H1 (cell line): ENCODE data around the gene SEC24C. TPM values are rescaled to one million over a fixed set of nuclear protein-coding genes. Genes with fewer than 3 reads are reported as not detected.

Experiments used
- CTCF ChIA-PET: fragments of 300-600 bp; sonication (Branson Sonifier 250); formaldehyde crosslinking; loops from one replicate; lab custom pipeline; 2021; ENCODE audit not compliant: partially characterized antibody; lab: Charles Lee
- POLR2A ChIA-PET: fragments of 300-600 bp; sonication (Branson Sonifier 250); formaldehyde crosslinking; loops from one replicate; lab custom pipeline; 2021; ENCODE audit warnings: inconsistent platforms; ENCODE audit not compliant: partially characterized antibody; lab: Charles Lee
- DNase-seq, 2 experiments: peaks; one replicate each; pipeline versions ENCODE4 v3.0.0 to v3.0.0-alpha.2; 2010 to 2022; ENCODE audit warnings: low spot score in 2 of 2, low read depth in 1 of 2, mixed read lengths in 1 of 2
- FAIRE-seq: peaks from 2 replicates; lab custom pipeline; 2011; peaks lifted over from hg19 to GRCh38; lab: Jason Lieb, UNC
- H2AFZ ChIP-seq: 2 replicates; pipeline ENCODE4 v1.8.1; 2012; ENCODE audit warnings: low read length, inconsistent platforms
- H2AK5ac ChIP-seq: 2 replicates; pipeline ENCODE4 v1.6.1; 2013; ENCODE audit warnings: low read depth, low read length
- H2BK120ac ChIP-seq: replicated peaks from 2 replicates; pipeline ENCODE3; 2013; ENCODE audit warnings: low read depth, low read length, inconsistent platforms
- H2BK12ac ChIP-seq: 2 replicates; pipeline ENCODE4 v1.6.1; 2013; ENCODE audit warnings: low read depth, low read length
- H2BK15ac ChIP-seq: 2 replicates; pipeline ENCODE4 v1.6.1; 2013; ENCODE audit warnings: low read length
- H2BK20ac ChIP-seq: 2 replicates; pipeline ENCODE4 v1.6.1; 2013; ENCODE audit warnings: low read length
- H2BK5ac ChIP-seq: 2 replicates; pipeline ENCODE4 v1.6.1; 2013; ENCODE audit warnings: low read depth, low read length
- H3K14ac ChIP-seq: 2 replicates; pipeline ENCODE4 v1.6.1; 2013; ENCODE audit warnings: inconsistent platforms; ENCODE audit not compliant: insufficient read length
- H3K18ac ChIP-seq: 2 replicates; pipeline ENCODE4 v1.6.1; 2013; ENCODE audit warnings: low read length; ENCODE audit errors: extremely low read depth
- H3K23ac ChIP-seq: 2 replicates; pipeline ENCODE4 v1.6.1; 2013; ENCODE audit warnings: inconsistent platforms; ENCODE audit not compliant: insufficient read length
- H3K23me2 ChIP-seq: 2 replicates; pipeline ENCODE4 v1.6.1; 2013; ENCODE audit warnings: low read depth, low read length
- H3K27ac ChIP-seq: 2 replicates; pipeline ENCODE4 v1.6.1; 2011; ENCODE audit warnings: low read depth, low read length, inconsistent platforms
- H3K27me3 ChIP-seq, 4 experiments: replicated peaks in 1 of 4; 1 replicate in 1 of 4; 2 replicates in 3 of 4; pipeline versions ENCODE4 v1.6.1 to v1.8.1; 2011 to 2013; ENCODE audit warnings: low read length in 3 of 4, mild to moderate bottlenecking in 3 of 4, inconsistent platforms in 2 of 4, mixed read lengths in 2 of 4, moderate library complexity in 1 of 4; ENCODE audit not compliant: control insufficient read depth in 3 of 4, insufficient read depth in 3 of 4; ENCODE audit errors: extremely low read depth in 1 of 4
- H3K36me3 ChIP-seq, 4 experiments: 2 replicates each; pipeline versions ENCODE4 v1.6.1 to v1.8.1; 2011 to 2013; ENCODE audit warnings: mild to moderate bottlenecking in 4 of 4, low read length in 3 of 4, moderate library complexity in 2 of 4, control low read depth in 1 of 4, inconsistent platforms in 1 of 4; ENCODE audit not compliant: insufficient read depth in 4 of 4, control insufficient read depth in 2 of 4
- H3K4ac ChIP-seq: replicated peaks from 2 replicates; pipeline ENCODE3; 2013; ENCODE audit warnings: low read length, low read depth, mixed read lengths, inconsistent platforms; ENCODE audit not compliant: insufficient read length
- H3K4me1 ChIP-seq, 4 experiments: replicated peaks in 1 of 4; 1 replicate in 1 of 4; 2 replicates in 3 of 4; pipeline versions ENCODE4 v1.6.1 to v1.8.1; 2011 to 2013; ENCODE audit warnings: low read length in 3 of 4, inconsistent platforms in 2 of 4, mixed read lengths in 1 of 4; ENCODE audit not compliant: insufficient read depth in 4 of 4, control insufficient read depth in 3 of 4
- H3K4me2 ChIP-seq, 2 experiments: 2 replicates each; pipeline versions ENCODE4 v1.6.1 to v1.8.1; 2011 to 2013; ENCODE audit warnings: low read depth in 2 of 2, low read length in 2 of 2, control low read depth in 1 of 2, inconsistent platforms in 1 of 2, mild to moderate bottlenecking in 1 of 2; ENCODE audit not compliant: insufficient read depth in 1 of 2
- H3K4me3 ChIP-seq, 4 experiments: fragments of 200-600, 300-600 bp in 1 of 4; sonication (generic), shearing (Covaris generic), sonication (Bioruptor Twin) in 1 of 4; 2 replicates each; pipeline versions ENCODE4 v1.5.1 to v1.8.1; 2011 to 2016; ENCODE audit warnings: low read length in 4 of 4, low read depth in 3 of 4, control low read depth in 2 of 4, inconsistent platforms in 2 of 4, mild to moderate bottlenecking in 2 of 4, mixed read lengths in 1 of 4, moderate library complexity in 1 of 4; ENCODE audit not compliant: insufficient read depth in 2 of 4; ENCODE audit errors: extremely low read depth in 1 of 4
- H3K56ac ChIP-seq: replicated peaks from 2 replicates; pipeline ENCODE3; 2013; ENCODE audit warnings: low read depth, mild to moderate bottlenecking, mixed read lengths, low read length, inconsistent platforms; ENCODE audit not compliant: insufficient read length
- H3K79me1 ChIP-seq: 2 replicates; pipeline ENCODE4 v1.6.1; 2013; ENCODE audit warnings: low read depth, low read length, control low read depth
- H3K79me2 ChIP-seq, 2 experiments: 2 replicates each; pipeline versions ENCODE4 v1.6.1 to v1.8.1; 2012 to 2013; ENCODE audit warnings: low read length in 2 of 2, mild to moderate bottlenecking in 2 of 2, inconsistent platforms in 1 of 2; ENCODE audit not compliant: insufficient read depth in 2 of 2, control insufficient read depth in 1 of 2
- H3K9ac ChIP-seq, 4 experiments: replicated peaks in 1 of 4; 1 replicate in 1 of 4; 2 replicates in 3 of 4; pipeline versions ENCODE4 v1.6.1 to v1.8.1; 2011 to 2013; ENCODE audit warnings: low read depth in 3 of 4, low read length in 3 of 4, control low read depth in 2 of 4, mild to moderate bottlenecking in 2 of 4, moderate library complexity in 2 of 4, inconsistent platforms in 1 of 4; ENCODE audit errors: extremely low read depth in 1 of 4
- H3K9me3 ChIP-seq, 2 experiments: 2 replicates each; pipeline versions ENCODE4 v1.6.1 to v1.8.1; 2012 to 2013; ENCODE audit warnings: mild to moderate bottlenecking in 2 of 2, moderate library complexity in 2 of 2, control low read depth in 1 of 2, inconsistent platforms in 1 of 2, low read depth in 1 of 2, low read length in 1 of 2, mixed read lengths in 1 of 2; ENCODE audit not compliant: insufficient read depth in 2 of 2
- H4K20me1 ChIP-seq, 2 experiments: replicated peaks in 1 of 2; 2 replicates each; pipeline versions ENCODE3 to v1.8.1; 2011 to 2013; ENCODE audit warnings: inconsistent platforms in 2 of 2, low read length in 2 of 2, mild to moderate bottlenecking in 1 of 2; ENCODE audit not compliant: insufficient read depth in 2 of 2, control insufficient read depth in 1 of 2
- H4K5ac ChIP-seq: 2 replicates; pipeline ENCODE4 v1.6.1; 2013; ENCODE audit warnings: low read length, low read depth, mixed read lengths, inconsistent platforms; ENCODE audit not compliant: insufficient read length
- H4K8ac ChIP-seq: 2 replicates; pipeline ENCODE4 v1.8.0; 2013; ENCODE audit warnings: mild to moderate bottlenecking, moderate library complexity, low read length, inconsistent platforms; ENCODE audit not compliant: insufficient read depth; ENCODE audit errors: extremely low read depth
- H4K91ac ChIP-seq: replicated peaks from 2 replicates; pipeline ENCODE3; 2013; ENCODE audit warnings: low read length, mixed read lengths, inconsistent platforms; ENCODE audit not compliant: insufficient read length
- BACH1 ChIP-seq: IDR thresholded peaks from 2 replicates; pipeline ENCODE4 v1.6.1; 2012; ENCODE audit warnings: low read length, improper control_type of control experiment
- CBX5 ChIP-seq: fragments of 300-800, 300-1000 bp; sonication (generic); IDR thresholded peaks from 2 replicates; pipeline ENCODE4 v1.7.1; 2016; ENCODE audit warnings: antibody characterized with exemption, low read length, low read depth
- GABPA ChIP-seq: IDR thresholded peaks from 2 replicates; pipeline ENCODE4 v1.6.1; 2011; ENCODE audit warnings: mild to moderate bottlenecking, low read length, moderate library complexity, borderline replicate concordance; ENCODE audit not compliant: insufficient read depth
- KDM4A ChIP-seq: IDR thresholded peaks from one replicate; pipeline ENCODE4 v1.7.1; 2012; ENCODE audit warnings: low read depth, mild to moderate bottlenecking, moderate library complexity, low read length, inconsistent platforms; ENCODE audit not compliant: severe bottlenecking
- PHF8 ChIP-seq: fragments of 200-600 bp; sonication (generic); conservative IDR thresholded peaks from 2 replicates; pipeline ENCODE4 v1.7.1; 2012; ENCODE audit warnings: low read depth, mild to moderate bottlenecking, inconsistent platforms, low read length, moderate library complexity
- SIN3A ChIP-seq, 2 experiments: IDR thresholded peaks in 1 of 2; conservative IDR thresholded peaks in 1 of 2; 2 replicates each; pipeline ENCODE4 v1.6.1; 2011 to 2012; ENCODE audit warnings: low read length in 2 of 2, improper control_type of control experiment in 1 of 2, low read depth in 1 of 2, mild to moderate bottlenecking in 1 of 2
- WGBS, 2 experiments: shearing (Covaris generic) in 1 of 2; methylation state at CpG; one replicate each; pipeline versions ENCODE4 v1.1.6 to v1.1.7; 2013 to 2015; ENCODE audit warnings: low lambda C conversion rate in 2 of 2, mixed read lengths in 2 of 2, inconsistent platforms in 1 of 2, low coverage in 1 of 2, missing lambda C conversion rate in 1 of 2; ENCODE audit not compliant: insufficient replicate concordance in 2 of 2, insufficient coverage in 1 of 2, insufficient read length in 1 of 2; ENCODE audit errors: extremely low coverage in 1 of 2, missing lambda C conversion rate in 1 of 2; 5-methylcytosine and 5-hydroxymethylcytosine counted together
- polyA plus RNA-seq, 7 experiments: library from polyadenylated mRNA; depleted of rRNA in 3 of 7; stranded (reverse) in 5 of 7; unstranded in 2 of 7; fragments of >200 nt in 5 of 7; fragments of 200-250 nt in 2 of 7; gene quantifications; 1 replicate in 5 of 7; 2 replicates in 1 of 7; 4 replicates in 1 of 7; pipeline versions ENCODE4 v1.2.1 to v1.2.3, GENCODE V29; 2011 to 2013; ENCODE audit warnings: missing spikeins in 2 of 7, mixed read lengths in 2 of 7
- total RNA-seq: library from RNA; stranded (reverse); fragmentation: NEBNext Ultra II Directional; extraction: Animal tissue kit (Norgen Biotek cat#: 25700); gene quantifications from 2 replicates; pipeline ENCODE4 v1.2.1, GENCODE V29; 2021

SEC24C gene
- total and polyA plus RNA-seq, 2 of the 8 experiments (the other 6 are each of a cell fraction or from before 2014, with no cell fraction given), result 63.2 to 67.4 TPM

DNA sequence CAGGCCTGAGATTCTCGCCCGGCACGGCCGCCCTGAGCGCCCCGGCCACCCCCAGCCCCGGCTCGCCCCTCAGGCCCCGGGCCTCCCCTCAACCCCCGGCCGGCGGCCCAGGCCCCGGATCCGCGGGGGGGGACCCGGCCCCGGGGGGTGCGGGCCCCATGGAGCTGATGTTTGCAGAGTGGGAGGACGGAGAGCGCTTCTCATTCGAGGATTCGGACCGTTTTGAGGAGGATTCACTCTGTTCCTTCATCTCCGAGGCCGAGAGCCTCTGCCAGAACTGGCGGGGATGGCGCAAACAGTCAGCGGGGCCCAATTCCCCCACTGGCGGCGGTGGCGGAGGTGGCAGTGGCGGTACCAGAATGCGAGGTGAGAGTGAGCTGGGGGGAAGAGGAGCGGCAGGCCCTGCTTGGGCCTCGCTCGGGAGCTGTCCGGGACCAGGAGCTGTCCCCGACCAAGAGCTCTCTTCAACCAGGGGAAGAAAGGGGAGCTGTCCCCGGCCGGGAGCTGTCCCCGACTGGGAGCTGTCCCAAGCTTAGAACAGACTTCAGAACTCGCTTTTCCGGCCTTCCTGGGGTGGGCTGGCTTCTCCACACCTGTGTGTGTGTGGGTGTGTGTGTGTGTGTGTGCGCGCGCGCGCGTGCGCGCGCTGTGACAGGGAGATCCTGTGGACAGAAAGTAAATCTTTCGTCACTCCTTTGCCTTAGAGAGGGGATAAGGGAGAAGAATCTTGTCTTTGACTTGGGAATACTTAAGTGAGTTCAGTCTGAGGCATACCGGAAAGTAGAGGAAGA is 41.7 kb downstream of the SEC24C start:
- H3K14ac ChIP-seq, result no peak overlapping the region
- H2BK5ac ChIP-seq, result no peak overlapping the region
- H4K20me1 ChIP-seq, result peaks cover 3 to 12% of the 10 kb centered on the region in 2 experiments
- H4K5ac ChIP-seq, result no peak overlapping the region
- ChIA-PET POLR2A (interaction anchor here (0.6 to 6.3 kb wide), 9 partner anchors 8 to 322 kb away, joined by 3 to 79 read pairs (median 4); partner anchors contain the start of gene SEC24C), CTCF (interaction anchor here (0.6 to 2.2 kb wide), 13 partner anchors 8 to 101 kb away, joined by 3 to 13 read pairs (median 4); a partner anchor contains a TSS)
- H3K23ac ChIP-seq, result no peak overlapping the region
- peaks cover 4 to 33% of the 10 kb centered on the region in 2 experiments; a peak in 3 of 4 replicates for H3K79me2 ChIP-seq
- no peak overlapping the region for H2BK120ac ChIP-seq
- no peak overlapping the region for H3K4ac ChIP-seq
- no peak overlapping the region for H4K91ac ChIP-seq
- H2AK5ac ChIP-seq, result no peak overlapping the region
- no peak overlapping the region for H3K18ac ChIP-seq
- peaks cover 1% of the 10 kb centered on the region; the same call in 1 of the 2 replicates for H3K79me1 ChIP-seq
- TF ChIP-seq SIN3A (conservative IDR thresholded peaks at IDR 0.05 in 1 of 2, IDR thresholded peaks at IDR 0.05 in 1 of 2; ENCODE audit: low read depth in 1 of 2, low read length in 2 of 2) (peak; percentile 76), BACH1 (0 out of 2 replicates have a peak, but pooled peaks have one; percentile 30), GABPA (no peak), PHF8 (0 out of 2 replicates have a peak, but pooled peaks have one; percentile 0), KDM4A (peak; percentile 21), CBX5 (no peak)
- no peak overlapping the region for H2BK20ac ChIP-seq
- H3K36me3 ChIP-seq, result peaks cover 0 to 7% (median 3%) of the 10 kb centered on the region in 4 experiments; a peak in 3 of 8 replicates
- peak overlapping the region; percentile 71 to 96 (median 90) for H3K4me3 ChIP-seq
- no peak overlapping the region for H2BK12ac ChIP-seq
- no peak for FAIRE-seq
- H3K4me2 ChIP-seq, result peak overlapping the region; percentile 84 to 91
- H3K56ac ChIP-seq, result no peak overlapping the region
- H3K9me3 ChIP-seq, result no peaks in the 10 kb centered on the region
- peak overlapping the region in 3 of 4 experiments; percentile 17 to 77 (median 20); a peak in 4 of 7 replicates for H3K9ac ChIP-seq
- H3K23me2 ChIP-seq, result peaks cover 9% of the 10 kb centered on the region
- H4K8ac ChIP-seq, result peak overlapping the region; percentile 31; the same call in 1 of the 2 replicates
- no peak overlapping the region for H2BK15ac ChIP-seq
- H3K27me3 ChIP-seq, result no peaks in the 10 kb centered on the region
- H3K4me1 ChIP-seq, result peaks cover 2 to 4% (median 2%) of the 10 kb centered on the region in 4 experiments; a peak in 5 of 7 replicates
- H3K27ac ChIP-seq, result no peak overlapping the region
- peak in 1 of 2 experiments; percentile 57 for DNase-seq
- no peak overlapping the region for H2AFZ ChIP-seq
- WGBS, 2 experiments, result 9% methylated on average over 30 of the region's 54 CpGs; no CpG with 5 or more reads in 1 of the 2 experiments
